NCI-H82 treated with DMSO at 0.1 percent for 48 hours (cell line): ENCODE data around the gene PNCK.
"Not testable (repeated sequence)": the region's sequence is repeated elsewhere in the genome, so short reads cannot be mapped to it uniquely, and the experiment has no call there.

Source experiments
- DNase-seq: peaks from one replicate; lab custom pipeline; 2025; ENCODE audit not compliant: unreplicated experiment; lab: John Stamatoyannopoulos, UW

Gene PNCK

DNA sequence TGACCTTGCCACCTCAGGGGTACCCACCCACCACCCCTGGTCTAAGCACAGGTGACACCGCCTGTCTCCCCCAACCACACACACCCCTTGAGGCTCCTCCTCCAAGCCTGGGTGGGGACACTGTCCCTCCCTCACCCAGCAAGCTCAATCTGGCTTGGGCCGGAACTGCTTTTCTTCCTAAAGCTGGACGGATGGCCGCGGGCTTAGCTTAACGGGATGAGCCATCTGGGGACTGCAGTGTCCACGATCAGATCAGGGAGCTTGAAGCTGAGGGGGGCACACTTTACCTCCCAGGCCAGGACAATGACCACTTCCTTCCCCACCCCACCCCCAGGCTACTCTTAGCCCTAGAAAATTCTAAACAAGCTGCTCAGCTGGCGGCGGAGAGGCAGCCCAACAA lies 13.1 kb upstream of the PNCK start:
- peak; percentile 42 for DNase-seq

DNA sequence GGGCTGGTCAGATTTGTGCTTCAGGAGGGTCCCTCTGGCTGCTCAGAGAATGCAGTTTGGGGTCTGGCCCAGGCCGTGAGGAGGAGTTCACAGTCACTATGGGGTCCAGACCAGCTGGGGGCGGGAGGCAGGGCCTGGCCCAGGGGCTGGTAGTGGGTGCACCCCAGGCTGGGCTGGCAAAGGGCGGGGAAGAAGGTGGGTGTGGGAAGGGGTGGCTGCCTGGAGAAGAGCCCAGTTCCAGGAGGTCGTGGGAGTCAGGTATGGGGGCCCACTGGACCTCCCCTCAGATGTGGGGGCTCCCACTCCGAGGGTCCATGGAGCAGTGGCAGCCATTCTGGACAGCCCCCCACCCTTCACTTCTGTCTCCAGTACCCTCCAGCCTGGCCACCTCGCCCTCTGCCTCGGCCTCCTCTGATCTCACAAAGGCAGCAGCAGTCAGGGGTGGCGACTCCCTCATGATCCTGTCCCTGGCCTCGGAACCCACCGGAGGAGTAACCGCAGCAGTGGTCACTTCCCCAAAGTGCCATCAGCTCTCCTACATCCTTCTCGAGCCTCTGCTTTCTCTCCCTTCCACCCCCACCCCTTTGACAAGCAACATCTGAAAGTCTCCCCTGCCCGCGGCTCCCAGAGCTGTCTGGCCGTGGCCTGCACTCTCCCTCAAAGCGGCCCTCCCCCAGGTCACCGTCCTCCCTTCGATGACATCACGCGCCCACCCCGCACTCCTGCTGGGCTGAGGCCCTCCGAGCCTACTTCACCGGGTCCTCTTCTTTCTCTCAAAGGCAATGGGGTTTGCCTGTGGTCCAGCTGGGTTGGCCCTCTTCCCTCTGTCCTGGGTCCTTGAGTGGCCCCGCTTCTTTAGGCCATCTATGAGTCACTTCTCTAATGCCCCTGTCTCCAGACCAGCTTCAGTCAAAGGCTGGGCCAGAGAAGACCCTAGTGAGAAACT lies 12.4 kb upstream of the PNCK start:
- no peak for DNase-seq

DNA sequence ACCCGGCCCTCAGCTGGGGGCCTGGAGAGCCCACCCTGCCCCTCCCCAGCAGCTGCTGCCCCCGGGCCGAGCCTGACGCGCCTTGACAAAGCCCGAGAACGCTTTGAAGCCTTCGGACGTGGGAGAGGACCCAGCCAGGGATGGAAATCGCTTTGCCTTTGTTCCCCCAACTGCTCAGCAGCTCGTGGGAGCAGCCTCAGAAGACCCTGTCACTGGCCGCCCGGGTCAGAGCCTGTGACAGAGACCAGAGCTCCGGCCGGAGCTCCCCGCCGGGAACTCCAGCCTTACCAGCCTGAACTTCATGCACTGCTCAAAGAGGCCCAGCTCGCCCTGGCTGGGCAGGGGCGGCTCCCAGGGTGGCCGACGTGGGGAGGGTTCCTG lies 11.5 kb upstream of the PNCK start:
- no peak for DNase-seq

DNA sequence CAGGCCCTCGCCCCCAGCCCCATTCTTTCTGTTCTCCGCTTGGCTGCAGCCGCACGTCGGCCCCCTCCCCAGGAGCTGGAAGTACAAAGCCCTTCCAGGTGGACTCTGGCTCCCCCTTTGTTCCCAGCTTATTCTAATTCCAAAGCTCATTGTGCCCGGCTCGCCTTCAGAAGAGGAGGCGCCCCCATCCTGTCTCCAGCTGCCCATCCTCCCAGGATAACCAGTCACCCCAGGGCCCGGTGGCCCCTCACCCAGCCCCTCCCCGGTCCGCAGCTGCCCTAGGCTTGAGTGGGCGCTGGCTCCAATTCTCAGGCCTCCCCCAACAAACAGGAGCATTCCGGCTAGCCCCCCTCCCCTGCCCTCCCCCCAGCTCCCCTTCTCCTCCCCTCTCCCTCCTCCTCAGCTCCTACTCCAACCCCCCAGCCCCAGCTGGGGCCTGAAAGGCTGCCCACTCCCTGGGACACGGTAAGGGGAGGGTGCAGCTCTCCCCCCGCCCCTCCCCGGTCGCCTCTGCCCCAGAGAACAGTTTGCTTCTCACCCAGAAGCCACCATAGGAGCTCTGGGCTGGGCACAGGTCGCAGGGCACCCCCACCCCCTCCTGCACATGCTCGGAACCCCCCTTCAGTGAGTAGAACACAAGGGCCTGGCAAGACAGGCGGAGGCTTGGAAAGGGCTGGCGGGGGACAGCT lies 11.0 kb upstream of the PNCK start:
- peak; percentile 7 for DNase-seq

DNA sequence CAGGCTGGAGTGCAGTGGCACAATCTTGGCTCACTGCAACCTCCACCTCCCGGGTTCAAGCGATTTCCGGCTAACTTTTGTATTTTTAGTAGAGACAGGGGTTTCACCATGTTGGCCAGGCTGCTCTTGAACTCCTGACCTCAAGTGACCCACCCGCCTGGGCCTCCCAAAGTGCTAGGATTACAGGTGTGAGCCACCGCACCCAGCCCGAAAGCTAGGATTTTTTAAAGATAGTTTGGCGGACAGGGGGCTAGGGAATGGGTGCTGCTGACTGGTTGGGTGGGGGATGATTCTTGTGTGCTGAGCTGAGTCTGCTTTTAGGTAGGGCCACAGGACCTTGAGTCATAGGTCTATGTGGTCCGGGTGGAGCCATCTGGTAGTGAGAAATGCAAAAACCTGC lies 9.9 kb upstream of the PNCK start:
- DNase-seq, result not testable (repeated sequence)

DNA sequence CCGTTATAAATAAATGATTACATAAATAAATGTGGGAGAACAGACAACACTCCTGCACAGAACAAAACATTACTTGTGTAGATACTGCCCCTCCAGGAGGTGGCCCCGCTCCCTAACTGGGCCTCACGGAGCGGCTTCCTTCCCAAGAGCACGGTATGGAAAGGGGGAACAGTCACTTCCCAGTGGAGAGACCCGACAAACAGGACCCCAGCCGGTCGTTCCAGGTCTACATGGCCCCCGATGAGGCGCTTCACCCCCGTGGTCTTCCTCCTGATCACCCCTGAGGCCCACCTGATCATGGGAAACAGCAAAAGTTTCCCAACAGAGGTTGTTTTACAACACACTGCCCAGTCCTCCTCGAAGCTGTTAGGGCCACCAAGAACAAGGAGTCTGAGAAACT lies 7.6 kb upstream of the PNCK start:
- no peak for DNase-seq

DNA sequence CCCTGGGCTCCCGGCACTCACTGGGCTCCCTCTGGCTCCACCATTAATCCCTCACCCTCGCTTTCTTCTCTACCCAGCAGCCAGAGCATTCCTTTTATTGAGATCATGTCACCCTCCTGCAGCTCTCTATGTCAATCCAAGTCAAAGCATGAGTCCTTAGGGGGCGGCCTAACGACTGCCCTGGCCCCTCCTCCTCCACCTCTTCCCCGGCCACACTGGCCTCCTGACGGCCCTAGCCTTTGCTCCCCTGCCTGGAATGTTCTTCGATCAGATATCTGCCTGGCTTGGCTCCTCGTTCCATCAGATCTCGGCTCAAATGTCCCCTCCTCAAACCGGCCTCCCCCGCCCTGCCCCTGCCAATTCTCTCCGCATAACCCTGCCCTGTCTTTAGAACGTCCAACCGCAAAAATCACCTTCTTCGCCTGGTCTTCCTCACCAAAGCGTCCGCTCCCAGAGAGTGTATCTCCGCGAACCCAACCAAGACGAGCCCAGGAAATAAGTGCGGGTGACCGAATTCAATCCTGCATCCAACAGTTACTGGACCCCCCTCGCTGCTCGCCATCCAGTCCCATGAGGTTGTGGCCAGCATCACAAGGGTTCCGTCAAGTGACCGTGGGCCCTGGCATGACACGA lies 722 bp upstream of the PNCK start:
- DNase-seq, result no peak

DNA sequence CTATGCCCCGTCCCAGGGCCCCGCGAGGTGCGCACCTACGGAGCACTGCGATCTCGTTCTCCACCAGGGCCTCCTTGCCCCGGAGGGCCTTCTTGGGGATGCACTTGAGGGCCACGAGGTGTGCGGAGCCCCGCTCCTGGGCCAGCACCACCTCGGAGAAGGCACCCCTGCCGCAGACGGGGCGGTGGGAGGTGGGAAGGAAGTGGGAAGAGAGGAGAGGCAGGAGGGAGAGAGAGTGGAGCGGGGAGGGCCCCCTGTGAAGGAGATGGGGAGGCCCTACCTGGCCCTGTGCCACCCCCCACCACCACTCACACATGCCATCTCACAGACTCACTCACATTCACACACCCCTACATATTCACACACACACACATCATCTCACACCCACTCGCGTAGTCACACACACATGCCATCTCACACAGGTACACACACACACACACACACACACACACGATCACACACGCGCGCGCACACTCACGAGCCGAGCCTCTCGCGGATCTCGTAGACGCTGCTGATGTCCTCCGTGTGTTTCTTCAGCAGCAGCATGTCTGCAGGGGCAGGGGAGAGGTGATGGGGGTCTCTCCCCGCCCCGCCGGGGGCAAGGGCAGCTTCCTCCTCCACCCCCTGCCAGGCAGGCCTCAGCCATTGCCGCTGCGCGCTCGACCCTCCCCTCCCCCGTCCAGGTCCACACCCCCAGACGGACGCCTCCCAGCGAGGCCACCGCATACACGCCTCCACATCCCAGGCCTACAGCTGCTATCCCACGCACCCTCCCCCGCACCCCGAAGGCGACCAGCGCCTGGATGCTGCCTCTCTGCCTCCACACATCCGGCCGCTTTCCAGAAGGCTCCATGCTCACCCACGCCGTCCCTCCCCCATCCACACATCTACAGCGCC lies 834 bp downstream of the PNCK start:
- no peak for DNase-seq

DNA sequence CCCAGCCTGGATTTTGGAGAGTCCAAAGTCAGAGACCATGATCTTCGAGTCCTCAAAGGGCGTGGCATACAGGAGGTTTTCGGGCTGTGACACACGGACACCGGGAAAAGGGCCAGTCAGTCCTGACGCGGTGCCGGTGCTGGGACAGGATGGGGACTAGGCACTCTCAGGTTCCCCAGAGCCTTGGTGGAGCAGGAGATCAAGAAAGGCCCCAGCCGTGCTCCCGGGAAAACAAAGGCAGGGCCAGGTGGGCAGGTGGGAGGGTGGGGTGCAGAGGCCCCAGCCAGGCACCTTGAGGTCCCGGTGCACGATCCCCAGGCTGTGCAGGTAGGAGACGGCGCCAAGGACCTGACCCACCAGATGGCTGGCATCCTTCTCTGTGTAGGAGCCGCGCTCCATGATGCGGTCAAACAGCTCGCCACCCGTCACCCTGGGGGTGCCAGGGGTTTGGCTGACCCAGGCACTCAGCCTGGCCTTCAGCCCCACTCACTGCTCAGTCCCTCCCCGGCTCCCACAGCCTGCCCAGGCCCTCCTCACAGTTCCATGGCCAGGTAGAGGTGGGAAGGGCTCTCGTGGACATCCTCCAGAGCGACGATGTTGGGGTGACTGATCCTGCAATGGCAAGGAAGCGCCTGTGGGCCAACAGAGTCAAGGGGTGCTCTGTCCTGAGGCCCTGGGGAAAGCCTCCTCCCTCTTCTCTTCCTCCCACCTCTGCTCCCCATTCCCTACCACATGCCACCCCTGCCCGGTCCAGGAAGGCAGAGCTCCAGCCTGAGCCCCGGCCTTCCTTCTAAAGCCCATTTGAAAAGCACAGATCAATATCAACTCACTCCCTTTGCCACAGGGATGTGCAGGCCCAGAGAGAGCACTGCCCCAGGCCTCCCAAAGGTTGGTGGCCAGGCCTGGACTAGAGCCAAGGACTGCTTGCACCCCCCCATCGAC lies 1.8 kb downstream of the PNCK start:
- DNase-seq, result no peak

DNA sequence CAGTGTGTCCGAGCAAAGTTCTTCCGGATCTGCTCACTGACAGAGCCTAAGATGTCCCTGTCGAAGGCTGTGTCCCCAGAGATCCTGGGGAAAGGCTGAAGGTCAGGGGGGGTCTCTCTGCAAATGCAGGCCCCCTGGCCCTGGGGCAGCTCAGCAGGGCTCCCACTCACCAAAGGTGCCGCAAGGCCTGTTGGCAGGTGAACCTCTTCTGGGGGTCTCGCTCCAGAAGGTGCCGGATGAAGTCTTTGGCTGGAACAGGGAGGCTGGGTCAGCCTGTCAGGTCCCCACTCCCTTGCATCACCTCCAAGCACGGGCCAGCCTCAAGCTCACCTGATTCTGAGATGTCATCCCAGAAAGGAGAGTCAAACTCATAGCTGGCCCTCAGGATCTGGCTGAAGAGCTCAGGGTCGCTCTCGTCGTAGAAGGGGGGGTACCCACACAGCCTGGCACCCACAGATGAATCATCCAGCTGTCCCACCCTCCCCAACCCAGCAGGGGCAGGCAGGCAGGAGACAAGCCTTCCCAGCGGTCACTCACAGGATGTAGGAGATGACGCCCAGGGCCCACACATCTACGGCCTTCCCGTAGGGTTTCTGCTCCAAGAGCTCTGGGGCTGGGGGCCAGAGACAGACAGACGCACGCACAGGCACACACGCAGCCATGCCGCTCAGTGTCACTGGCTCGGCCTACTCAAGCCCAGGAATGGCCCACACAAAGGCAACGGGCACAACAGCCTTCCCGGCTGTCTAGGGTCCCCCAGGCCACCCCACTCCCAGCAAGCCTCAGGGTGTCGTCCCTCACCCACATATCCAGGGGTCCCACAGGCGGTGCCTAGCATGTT lies 2.6 kb downstream of the PNCK start:
- DNase-seq, result no peak

DNA sequence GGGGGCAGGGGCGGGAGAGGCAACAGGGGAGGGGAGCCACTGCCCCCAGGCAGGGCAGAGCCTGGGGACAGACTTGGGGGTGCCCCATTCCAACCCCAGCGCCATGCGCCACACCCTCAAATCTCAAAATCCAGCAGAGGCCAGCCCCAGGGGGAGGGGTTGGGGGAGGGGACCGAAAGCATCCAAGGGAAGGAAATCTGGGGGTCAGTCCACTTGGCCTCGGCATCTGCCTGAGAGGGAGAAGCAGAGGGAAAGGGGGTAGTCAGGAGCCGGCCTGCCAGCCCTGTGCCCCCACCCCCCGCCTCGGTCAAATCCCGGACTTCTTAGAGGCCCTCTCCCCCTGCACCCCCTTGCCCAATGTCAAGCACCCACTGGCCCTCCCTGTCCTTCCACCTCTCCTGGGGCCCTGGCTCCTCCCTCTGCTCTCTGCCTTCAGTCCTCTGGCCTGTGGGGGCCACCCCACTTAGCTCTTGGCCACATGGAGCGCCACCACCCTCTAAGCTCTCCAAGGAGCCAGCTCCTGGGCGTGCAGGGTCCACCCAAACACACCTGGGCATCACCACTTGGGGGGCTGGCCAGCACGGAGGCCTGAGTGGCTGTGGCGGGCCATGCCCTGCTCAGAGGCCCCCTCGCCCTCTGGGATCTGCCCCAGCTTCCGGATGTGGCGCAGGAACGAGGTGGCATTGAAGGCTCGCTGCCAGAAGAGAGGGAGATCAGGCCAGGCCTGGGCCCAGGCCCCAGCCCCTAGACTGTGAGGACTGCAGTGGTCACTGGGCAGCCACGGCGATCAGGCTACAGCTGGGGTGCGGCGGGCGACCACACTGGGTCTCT lies 3.5 kb downstream of the PNCK start:
- DNase-seq, result no peak

DNA sequence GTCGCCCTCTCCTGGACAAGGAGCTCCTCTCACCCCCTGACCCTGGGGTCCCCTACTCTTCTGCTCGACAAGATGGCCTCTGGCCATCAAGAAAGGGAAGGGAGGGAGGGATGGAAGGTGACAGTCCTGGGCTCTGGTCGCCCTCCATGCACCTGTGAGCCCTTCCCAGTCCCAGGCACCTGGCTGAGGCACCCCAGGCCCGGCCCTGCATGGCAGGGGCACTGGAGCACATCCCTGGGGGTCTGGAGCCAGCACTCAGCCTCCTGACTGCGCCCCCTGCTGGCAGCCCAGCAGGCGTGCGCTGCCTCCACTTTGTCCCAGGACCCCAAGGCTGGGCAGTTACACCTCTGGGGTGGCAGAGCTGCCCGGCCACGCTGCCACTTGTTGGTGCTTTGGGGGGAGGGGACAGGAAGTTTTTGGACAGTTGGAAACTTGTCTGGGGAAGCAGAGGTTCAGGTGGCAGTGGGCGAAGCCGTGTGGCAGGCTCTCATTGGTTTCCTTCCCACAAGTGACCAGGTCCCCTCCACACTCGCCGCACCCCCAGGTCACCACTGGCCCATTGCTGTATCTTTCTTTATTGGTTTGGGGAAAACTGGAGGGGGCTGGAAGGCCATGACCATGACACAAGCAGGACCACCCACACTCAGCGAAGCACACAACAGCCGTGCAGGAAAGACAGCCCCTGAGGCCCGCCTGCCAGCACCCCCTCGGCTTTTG lies 4.3 kb downstream of the PNCK start:
- DNase-seq, result peak; percentile 8

DNA sequence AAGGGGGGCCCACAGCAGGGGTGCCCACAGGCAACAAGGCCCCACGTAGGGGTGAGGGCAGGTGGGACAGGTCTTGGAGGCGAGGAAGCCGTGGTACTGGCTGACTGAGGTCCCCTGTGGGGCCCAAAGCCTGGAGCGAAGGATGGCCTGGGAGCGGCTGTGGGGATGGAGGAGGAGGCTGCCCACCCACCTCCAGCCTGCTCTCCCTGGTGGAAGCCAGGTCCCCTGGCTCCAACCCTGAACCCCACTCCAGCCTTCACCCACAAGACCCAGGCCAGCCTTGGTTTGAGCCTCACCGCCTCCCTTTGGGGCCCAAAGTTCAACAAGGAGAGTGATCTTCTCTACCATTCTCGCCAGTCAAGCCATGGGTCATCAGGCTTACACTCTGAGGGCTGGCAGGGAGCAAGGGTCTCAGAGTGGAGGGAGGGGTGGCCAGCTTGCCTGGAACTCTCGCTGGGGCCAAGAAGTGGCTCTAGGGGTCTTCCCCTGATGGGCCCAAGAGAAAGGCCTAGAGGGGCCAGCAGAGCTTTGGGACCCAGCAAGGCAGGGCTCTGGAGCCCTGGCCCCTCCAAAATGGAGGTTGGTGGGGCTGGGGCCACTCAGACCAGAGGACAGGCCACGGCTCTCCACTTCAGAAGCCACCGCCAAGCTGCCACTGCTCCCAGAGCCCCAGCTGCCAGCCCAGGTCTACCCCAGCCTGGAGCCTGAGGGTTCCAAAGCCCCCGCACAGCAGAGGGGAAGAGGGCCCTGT lies 5.0 kb downstream of the PNCK start:
- DNase-seq, result no peak

DNA sequence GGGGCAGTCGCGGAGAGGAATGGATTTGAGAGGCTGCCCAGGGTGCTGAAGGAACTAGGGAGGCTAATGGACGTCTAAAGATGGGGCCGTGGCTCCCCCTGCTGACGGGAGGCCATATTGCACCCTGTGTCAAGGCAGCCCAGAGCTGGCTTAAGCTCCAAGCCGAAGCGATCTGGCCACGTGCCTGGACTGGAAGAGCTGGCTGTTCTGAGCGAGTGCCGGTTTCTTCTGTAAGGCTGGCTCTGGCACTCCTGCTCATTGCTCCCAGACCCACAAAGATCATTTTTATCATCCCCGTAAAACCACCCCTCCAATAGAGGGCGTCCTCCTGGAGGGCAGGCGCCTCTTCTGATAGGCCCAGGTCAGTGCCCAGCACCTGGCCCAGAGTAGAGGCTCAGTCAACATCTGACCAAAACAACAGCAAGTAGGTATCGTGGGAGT lies 5.6 kb downstream of the PNCK start:
- DNase-seq, result peak; percentile 57

DNA sequence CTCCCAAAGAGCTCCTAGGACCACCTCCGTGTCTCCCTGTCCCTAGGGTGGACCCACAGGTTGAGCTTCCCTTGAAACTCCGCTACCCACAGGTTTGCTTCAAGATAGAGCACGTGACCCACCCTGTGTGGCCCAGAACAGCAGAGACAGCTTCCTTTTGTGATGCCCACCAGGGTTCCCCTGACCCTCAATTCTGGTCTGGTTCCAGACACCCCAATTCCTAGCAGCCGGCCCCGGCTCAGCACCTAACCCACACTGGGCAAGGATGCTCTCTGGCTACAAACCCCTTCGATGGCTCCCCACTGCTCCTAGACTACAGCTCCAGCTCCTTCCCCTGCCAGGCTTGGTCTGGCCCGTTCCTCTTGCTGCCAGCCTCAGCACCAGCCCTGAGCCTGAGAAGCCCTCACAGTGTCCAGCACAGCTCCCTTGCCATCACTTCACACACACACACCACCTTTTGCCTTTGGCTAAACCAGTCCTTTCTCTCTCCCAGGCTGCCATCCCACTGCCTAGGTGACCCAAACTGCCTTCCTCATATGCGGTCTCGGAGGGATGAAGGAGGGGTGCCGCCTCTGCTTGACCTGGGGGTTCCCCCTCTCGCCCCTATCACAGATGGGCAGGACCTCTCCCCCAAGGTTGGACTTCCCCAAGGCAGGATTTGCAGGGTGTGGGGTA lies 6.2 kb downstream of the PNCK start:
- DNase-seq, result no peak

DNA sequence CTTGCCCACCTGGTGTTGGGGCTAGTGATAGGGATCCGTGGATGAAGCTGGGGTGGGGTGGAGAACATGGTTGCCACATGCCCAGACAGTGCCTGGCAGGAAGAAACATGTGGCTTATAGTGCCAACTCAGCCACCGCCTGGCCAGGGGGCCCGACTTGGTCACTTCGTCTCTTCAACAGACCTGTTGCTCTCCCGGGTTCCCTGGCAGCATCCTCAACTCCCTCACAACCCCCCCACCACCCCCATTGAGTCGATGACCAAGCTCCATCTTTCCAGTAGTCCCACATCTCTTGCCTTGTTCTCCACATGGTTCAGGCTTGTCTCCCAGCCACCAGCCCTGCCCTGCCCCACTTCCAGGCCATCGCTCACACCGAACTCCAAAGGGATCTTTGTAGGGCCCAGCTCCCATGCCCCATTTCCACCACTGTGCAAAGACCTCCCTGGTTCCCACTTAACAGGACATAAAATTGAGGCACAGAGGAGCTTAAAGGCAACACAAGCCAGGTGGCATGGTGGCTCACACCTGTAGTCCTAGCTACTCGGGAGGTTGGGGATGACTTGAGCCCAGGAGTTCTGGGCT lies 7.8 kb downstream of the PNCK start:
- DNase-seq, result no peak
